NCI-H2107 treated with DMSO at 0.1 percent for 48 hours (cell line): ENCODE data around the gene TMEM263.

Experiments
- DNase-seq: peaks from one replicate; lab custom pipeline; 2025; ENCODE audit not compliant: unreplicated experiment; lab: John Stamatoyannopoulos, UW

TMEM263 gene

DNA sequence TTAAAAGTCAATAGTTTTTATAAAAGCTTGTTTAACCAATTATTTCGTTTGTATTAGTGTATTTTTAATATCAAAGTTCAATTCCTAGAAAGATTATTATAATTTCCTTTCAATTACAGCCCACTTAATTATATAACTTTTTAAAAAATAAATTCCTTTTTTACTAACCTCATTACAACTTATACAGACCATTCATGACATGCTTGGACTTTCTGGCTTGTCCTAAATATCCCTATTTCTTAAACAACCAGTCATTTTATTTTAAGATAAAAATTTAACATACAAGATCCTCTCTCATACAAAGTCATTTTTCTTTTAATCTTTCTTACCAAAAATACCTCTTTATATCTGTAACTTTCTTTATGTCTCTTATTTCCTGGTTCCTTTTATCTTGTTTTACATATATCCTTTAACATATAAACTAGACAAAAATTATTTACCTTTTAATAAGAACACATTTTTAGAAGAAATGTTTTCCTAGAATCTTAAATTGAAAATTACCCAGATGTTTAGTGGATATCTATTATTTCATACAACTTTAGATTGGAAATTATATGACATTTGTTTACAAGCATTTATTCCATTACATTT is 10.4 kb upstream of the TMEM263 start:
- no peak for DNase-seq

DNA sequence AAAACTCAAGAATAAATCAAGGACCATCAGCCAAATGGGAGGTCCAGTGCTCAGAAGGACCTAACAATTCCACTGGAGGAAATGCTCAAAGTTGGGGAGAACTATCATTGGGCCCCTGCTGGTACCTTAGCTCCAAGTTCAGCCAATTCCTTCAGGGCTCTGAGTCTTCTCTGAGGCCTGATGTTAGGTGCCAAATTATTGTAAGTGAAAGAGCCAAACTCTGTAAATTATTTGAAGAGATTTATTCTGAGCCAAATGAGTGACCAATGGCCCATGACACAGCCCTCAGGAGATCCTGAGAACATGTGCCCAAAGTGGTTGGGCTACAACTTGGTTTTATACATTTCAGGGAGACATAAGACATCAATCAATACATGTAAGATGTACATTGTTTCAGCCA is 8.2 kb upstream of the TMEM263 start:
- no peak for DNase-seq

DNA sequence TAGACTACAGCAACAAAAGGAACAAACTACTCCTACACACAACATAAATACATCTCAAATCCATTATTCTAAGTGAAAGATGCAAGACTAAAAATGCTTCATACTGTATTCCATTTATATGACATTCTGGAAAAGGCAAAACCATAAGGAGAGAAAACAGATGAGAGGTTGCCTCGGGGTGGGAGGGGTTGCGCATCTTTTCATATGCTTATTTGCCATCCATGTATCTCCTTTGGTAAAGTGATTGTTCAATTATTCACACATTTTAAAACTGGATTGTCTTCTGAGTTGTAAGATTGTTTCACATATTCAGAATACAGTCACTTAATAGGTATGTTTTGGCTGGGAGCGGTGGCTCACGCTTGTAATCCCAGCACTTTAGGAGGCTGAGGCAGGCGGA is 5.1 kb upstream of the TMEM263 start:
- no peak for DNase-seq

DNA sequence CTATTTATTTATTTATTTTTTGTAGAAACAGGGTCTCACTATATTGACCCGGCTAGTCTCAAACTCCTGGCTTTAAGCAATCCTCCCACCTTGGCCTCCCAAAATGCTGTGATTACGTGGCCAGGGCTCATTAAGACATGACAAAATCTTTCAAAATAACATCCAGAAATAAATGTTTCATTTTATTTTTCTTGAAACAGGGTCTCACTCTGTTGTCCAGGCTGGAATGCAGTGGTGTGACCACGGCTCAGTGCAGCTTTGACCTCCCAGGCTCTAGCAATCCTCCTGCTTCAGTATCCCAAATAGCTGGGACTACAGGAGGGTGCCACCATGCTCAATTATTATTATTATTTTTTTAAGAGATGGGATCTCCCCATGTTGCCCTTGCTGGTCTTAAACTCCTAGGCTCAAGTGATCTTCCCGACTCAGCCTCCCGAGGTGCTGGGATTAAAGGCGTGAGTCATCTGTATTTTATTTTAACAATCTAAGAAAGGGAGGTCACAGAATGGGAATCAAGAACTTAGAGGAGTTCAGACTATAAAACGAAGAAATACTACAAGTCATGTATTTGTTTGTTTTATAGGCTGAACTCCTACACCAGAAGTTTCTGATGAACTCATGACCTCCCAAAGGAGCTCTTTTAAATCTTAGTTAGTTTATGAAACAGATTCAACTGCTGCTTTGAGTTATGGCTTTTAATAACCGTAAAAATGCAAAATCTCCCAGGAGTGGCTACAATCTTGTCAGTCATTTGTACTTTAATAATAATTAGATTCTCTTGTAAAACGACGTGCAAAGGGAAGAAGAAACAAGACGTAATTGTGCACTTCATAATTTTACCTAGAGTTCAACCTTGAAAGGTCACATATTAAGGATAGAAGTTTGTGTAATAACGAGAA is 2.1 kb upstream of the TMEM263 start:
- DNase-seq: no peak

DNA sequence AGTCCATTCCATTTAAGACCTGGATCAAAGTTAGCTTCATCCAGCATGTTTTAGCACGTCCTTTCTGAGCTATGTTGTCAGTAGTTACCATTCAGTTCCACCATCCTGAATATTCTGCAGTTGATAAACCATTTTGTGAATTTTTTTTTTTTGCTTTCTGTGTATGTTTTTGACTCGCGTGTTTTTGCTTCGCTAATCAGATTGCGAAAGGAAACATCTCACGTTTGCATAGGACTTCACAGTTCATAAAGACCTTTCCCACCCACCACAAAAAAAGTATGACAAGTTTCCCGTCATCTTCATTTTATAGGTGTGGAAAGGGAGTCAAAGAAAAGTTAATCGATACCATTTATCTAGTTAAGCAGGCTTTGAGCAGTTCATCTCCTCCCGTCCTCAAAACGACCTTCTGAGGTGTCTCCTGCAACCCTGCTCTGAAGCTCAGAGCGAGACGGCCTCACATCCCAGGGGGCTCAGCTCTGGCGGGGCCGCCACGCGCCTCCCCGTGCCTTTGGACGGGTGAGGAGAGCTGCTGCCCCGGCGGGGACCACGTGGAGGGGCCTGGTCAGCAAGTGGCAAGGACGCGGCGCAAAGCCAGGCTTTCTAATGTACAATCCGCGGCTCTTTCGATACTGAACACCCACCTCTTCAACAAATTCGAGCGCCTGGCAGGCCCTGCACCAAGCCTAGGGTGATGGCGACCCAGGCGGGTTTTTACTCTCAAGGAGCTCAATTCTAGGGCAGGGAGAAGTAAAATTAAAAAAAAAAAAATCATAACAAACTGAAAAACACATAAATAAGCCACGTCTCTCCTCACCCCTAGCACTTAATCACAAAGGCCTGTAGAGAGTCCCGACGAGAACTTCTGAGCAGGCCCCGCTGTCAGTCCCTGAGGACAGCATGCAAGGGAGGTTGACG is 988 bp upstream of the TMEM263 start:
- no peak for DNase-seq

DNA sequence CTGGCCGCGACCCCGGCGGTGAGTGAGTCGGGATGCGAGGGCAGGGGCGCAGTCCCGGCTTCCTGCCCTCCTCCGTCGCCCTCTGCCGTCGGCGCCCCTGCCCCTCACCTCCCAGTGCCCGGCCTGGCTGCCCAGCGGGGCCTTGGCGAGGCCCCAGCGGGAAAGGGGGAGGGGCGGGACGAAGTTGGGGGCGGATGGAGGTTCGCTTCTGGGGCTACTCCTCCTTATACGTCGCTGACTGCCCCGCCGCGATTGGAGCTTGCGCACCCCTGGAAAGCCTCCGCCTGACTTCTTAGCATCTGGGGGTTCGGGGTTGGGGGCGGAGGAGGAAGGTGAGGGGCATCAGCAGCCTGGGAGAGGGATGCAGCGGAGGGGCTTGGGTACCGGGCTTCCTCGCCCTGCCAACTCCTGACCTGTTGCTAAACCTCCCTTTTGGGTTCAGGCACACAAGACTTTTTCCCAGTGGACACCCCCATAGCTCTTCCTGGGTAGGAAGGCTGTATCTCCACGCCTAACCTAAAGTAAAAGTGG is 406 bp downstream of the TMEM263 start:
- peak; percentile 41 for DNase-seq

DNA sequence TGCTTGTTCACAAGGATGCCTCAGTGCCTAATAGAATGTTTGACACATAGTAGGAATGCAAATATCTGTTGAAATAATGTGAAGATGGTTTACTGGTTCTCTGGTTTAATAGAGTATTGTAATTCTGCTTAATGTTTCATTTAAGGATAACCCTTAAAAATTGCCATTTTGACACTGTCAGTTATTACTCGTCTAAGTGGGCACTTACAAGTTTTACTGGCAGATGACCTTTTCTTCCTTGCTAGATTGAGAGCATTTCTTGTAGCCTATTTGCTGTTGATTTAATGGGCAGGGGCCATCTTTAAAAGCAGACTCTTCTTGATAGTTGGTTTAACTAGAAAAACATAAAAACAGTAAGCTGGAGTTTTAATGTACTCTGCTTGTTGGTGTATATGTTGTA is 1.9 kb downstream of the TMEM263 start:
- peak; percentile 13 for DNase-seq

DNA sequence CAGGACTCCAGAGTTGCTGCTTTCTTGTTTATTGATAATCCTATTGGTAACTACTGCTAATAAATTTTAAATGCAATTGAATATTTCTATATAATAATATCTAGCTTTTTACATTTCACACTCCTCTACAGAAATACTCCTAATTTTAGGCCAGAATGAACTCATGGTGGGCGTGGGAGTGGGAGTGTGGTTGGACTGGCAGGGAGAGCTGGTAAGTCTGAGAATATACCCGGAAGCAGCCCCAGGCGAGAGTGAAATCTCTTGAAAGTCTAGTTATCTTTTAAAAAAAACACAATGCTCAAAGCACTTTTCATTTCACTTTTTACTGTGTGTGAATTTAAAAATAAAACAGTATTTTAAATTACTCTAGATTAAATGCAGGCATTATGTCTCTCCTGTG is 4.7 kb downstream of the TMEM263 start:
- no peak for DNase-seq

DNA sequence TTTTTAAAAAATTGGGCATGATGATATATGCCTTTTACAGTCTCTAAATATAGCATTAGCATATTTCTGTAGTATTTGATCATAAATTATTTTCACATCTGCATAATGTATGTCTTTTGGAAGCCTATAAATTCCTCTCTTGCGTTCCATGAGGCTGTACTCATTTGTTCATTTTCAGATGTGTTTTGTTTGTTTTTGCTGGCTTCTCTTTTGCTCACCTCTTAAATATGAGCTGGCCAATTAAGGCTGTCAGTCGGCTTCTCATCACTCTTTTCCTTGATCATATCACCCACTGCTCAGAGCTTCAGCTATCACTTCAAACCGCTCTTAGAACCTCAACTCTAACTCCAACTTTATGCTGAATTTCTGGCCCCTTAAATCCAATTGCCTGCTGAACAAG is 6.6 kb downstream of the TMEM263 start:
- no peak for DNase-seq

DNA sequence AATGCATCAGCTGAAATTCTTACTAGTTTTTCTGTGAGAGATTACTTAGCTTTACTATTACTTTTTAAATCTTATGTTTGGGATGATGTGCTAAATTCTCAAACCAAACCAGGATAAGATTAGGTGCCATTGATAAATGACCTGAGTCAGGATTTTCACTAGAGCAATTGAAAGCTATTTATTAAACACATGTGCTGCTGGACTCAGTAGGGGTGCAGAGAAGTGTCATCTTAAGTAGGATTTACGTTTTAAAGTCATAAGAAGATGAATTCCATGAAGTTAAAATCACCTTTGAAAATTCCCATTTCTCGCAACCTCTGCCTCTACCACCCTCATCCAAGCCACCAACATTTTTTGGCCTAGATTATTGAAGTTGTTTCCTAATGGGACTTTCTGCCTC is 8.8 kb downstream of the TMEM263 start:
- DNase-seq: no peak

DNA sequence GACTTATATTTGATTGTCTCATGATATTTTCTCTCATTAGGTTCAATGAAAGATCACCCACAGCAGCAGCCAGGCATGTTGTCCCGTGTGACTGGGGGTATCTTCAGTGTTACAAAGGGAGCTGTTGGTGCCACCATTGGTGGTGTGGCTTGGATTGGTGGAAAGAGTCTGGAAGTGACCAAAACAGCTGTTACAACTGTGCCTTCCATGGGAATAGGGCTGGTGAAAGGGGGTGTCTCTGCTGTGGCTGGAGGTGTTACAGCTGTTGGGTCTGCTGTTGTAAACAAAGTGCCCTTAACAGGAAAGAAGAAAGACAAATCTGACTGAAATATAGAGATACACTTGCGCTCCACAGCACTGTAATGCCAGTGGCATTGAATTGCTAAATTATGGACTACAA is 15.4 kb downstream of the TMEM263 start:
- no peak for DNase-seq

DNA sequence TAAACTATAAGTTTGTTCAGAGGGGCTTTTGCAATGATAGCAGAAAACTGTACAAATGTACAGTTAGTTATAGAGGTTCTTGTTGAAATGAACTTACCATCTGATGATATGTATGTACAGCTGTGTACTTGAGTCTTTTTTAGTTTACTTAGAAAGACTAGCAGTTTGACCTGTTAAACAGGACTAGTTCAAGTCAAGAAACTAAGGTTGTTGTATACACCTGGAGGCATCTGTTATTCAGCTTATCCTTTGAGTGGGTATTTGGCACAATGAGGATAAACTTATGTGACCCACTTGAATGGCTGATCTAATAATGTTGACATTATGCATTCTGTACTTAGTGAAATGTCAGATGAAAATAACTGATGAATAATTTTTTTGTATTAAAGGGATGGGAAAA is 17.8 kb downstream of the TMEM263 start:
- no peak for DNase-seq

DNA sequence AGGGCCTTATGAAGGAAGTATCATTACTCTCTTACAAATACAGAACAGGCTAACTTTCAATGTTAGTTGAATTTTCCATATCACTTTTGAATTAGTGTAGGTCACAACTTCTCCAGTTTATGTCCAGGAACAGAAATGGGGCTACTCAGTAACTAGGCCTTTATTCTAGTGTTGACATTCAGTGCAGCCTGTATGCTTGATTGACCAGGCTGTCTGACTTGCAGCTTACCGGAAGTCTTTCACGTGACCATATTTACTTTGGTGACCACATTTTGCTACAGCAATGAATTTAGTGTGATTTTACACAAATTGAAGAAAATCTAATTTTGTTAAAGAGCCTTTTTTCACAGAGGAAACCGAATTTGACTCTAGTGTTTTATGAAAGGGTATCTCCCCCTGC is 18.8 kb downstream of the TMEM263 start:
- no peak for DNase-seq

DNA sequence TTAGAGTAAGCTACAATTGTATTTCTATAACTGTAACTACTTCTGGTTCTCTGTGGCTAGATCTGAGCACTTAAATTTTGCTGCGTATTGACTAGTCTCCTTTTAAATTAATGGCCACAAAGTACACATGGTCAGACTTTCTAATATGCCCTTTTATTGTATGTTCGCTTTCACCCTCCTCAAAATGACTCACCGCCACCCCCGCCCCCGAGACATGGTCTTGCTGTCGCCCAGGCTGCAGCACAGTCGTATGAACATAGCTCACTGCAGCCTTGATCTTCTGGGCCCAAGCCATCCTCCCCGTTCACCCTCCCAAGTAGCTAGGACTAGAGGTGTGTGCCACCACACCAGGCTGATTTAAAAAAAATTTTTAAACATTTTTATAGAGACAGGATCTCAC is 19.4 kb downstream of the TMEM263 start:
- DNase-seq: no peak

DNA sequence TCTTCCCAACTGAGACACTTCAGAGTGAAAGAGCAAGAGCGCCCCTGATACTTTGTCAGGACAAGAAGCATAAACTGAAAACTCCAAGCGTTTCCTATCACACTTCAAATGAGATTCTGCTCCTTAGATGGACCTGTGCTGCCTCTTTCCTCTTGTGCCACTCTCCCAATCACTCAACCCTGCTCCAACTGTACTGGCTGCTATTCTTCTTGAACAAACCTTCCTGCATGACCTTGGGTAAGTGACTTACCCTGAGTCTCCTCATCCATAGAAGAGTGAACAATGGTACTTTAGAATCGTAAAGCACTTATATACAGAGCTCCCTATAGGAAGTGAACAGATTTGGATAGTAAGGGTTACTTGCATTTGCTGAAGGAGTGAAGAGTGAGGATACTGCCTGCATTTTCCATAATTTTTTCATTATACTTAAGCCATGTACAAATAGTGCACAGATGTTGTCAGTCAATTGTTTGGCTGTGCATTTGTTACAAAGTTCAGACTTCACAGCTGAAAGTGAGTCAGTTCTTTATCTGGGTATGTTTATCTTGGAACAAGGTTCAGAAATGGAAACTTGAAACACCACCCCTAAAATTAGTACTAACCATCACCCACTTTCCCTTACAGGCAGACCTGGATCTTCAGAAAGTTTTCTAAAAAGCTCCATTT is 20.4 kb downstream of the TMEM263 start:
- no peak for DNase-seq

DNA sequence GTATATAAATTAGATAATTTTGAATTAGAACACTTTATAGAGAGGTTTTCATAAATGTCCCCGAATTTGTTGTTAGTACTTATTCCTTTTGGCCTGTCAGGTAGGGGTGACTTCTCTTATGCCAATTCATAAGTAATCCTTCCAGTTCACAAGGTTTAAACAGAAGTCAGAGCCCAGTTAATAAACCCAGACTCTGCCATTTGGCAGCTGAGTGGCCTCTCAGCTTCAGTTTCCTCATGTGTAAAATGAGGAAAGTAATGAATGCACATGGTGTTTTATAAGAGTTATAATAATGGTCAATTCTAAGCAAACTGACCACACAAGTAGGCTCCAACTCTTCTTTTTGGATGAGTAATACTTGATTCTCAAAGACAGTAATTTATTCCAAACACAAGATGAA is 21.0 kb downstream of the TMEM263 start:
- DNase-seq: no peak

DNA sequence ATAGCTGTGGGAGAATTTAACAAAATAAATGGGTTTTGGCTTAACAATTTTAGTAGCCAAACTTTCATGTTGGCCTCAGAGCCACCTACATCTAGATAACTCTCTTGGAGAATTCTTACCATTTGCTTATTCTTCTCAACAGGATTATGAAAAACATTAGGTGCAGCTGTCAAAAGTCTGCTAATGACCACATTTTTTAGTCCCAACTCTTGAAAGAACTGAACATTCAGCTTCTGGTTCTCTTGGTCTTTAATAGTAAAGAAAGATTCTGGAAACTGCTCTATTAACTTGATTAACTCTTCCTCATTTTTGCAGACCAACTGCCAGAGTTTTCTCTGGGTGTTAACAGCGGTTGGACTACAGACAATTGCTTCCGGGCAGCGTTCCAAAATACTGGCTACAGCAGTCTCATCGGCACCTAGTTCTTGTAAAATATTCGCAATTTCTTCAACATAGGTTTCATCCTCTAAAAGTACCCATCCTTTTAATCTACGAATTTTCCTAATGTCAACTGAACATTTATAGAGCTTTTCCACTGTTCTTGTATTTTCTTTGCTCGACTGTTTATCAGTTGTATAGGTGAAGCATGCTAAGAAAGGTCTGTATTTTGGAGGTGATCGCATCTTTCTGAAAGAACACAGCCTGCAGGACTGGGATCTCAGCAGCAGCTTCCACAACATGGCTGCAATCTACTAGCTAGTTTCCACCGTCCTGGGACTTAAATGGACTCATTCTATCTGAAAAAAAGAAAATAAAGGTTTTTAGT is 22.5 kb downstream of the TMEM263 start:
- DNase-seq: peak; percentile 49

DNA sequence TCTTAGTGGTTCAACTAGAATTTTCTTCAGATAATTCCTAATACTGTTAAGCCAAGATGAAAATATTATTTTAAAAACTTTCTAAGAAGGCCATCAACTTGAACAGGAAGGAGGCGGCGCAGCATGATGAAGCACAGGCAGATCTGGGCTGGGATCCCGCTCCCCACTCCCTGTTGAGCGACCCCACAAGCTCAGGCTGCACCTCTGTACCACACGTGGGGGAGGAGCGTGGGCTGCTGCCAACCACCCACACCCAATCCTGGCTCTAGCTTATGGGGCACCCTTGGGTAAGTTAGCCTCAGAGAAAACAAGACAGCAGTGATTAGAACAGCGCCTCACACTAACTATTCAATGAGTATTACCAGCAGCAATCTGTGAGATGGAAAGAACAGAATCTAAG is 25.2 kb downstream of the TMEM263 start:
- no peak for DNase-seq

DNA sequence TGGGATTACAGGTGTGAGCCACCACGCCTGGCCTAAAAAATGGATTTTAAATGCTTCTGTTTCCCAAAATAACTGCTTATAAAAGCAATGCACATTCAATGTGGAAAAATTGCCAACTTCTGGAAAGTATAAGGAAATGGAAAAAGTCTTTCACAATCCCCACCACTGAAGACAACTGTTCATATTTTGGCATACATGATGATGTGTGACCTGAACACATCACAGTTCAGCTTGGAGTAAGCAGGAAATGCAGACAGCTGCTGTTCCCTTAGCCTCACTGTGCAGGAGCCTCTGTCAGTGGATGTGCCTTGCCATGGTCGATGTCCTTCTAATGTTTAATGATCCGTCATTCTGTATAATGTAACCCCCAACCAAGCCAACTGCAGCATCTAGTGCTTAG is 26.1 kb downstream of the TMEM263 start:
- no peak for DNase-seq

DNA sequence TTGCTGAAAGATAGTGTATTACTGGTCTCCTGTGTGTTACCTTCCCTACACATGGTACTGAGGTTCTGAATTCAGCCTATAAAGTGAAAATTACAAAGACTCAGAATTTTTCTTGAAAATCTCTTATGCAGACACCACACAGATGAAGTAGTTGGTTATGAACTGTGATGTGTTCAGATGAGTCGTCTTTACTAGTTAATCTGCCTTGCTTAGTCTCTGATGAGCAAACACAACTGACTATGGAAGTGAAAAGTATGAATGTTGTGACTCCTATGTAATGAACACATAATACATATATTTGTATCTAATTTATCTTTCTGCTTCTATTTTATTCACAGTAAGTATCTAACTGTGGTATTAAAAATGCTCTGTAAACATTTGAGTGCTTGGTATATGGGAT is 26.5 kb downstream of the TMEM263 start:
- no peak for DNase-seq
